Brain microvascular endothelial cell (primary cell): ENCODE results near the gene PAMR1.

ENCODE experiments used
- DNase-seq: peaks from one replicate; pipeline ENCODE4 v3.0.0-alpha.2; 2020
- H3K27ac ChIP-seq: fragments of 250-450 bp; sonication (Bioruptor Pico); 2 replicates; pipeline ENCODE4 v1.5.1; 2020; ENCODE audit warnings: mild to moderate bottlenecking, moderate library complexity
- H3K27me3 ChIP-seq: fragments of 250-450 bp; sonication (Bioruptor Pico); replicated peaks from 2 replicates; pipeline ENCODE4 v1.5.1; 2020; ENCODE audit warnings: mild to moderate bottlenecking
- H3K36me3 ChIP-seq: fragments of 250-450 bp; sonication (Bioruptor Pico); replicated peaks from 2 replicates; pipeline ENCODE4 v1.5.1; 2020; ENCODE audit warnings: mild to moderate bottlenecking
- H3K4me3 ChIP-seq: 2 replicates; pipeline ENCODE4 v1.5.1; 2011; ENCODE audit warnings: low read depth, mild to moderate bottlenecking, control low read depth, low read length, moderate library complexity
- CTCF ChIP-seq: IDR thresholded peaks from 2 replicates; pipeline ENCODE4 v1.5.1; 2011; ENCODE audit warnings: low read depth, mild to moderate bottlenecking, moderate library complexity, low read length, control low read depth, inconsistent platforms; ENCODE audit errors: missing control alignments
- in situ Hi-C: cut with HindIII; loops from 2 replicates; pipeline ENCODE4 v1.10.0; 2017; ENCODE audit warnings: low sequenced_read_pairs, low pct_ligation_motif_present

The PAMR1 gene

GRCh38 chr11:35491231-35491871, 34.1 kb downstream of the PAMR1 start:
- peak; percentile 85 for DNase-seq
- H3K36me3 ChIP-seq, result peaks cover 16% of the 10 kb centered on the region
- no peak for TF ChIP-seq CTCF
- peak overlapping the region; percentile 51 for H3K27ac ChIP-seq
- in situ Hi-C loops, result no loop called here
- H3K4me3 ChIP-seq, result no peak overlapping the region
- H3K27me3 ChIP-seq, result no peaks in the 10 kb centered on the region

GRCh38 chr11:35488117-35488516, 37.3 kb downstream of the PAMR1 start:
- peaks cover 16% of the 10 kb centered on the region for H3K36me3 ChIP-seq
- no peaks in the 10 kb centered on the region for H3K27me3 ChIP-seq
- in situ Hi-C loops, result no loop called here
- DNase-seq, result no peak
- TF ChIP-seq CTCF, result no peak
- H3K4me3 ChIP-seq, result no peak overlapping the region
- no peak overlapping the region for H3K27ac ChIP-seq

GRCh38 chr11:35487532-35488078, 37.8 kb downstream of the PAMR1 start:
- Histone ChIP-seq H3K27ac (no peak overlapping the region), H3K27me3 (no peaks in the 10 kb centered on the region), H3K36me3 (peaks cover 12% of the 10 kb centered on the region), H3K4me3 (no peak overlapping the region)
- peak; percentile 60 for DNase-seq
- TF ChIP-seq CTCF, result peak; percentile 82
- in situ Hi-C loops, result no loop called here

- Histone ChIP-seq H3K36me3 (peaks cover 9% of the 10 kb centered on the region), H3K4me3 (no peak overlapping the region), H3K27ac (no peak overlapping the region), H3K27me3 (no peaks in the 10 kb centered on the region)
- DNase-seq, result no peak
- in situ Hi-C loops, result no loop called here
- no peak for TF ChIP-seq CTCF
These were observed 38.5 kb downstream of the PAMR1 start for GRCh38 chr11:35486934-35487333.

- H3K36me3 ChIP-seq, result peaks cover 7% of the 10 kb centered on the region
- TF ChIP-seq CTCF, result peak; percentile 43
- no peaks in the 10 kb centered on the region for H3K27me3 ChIP-seq
- DNase-seq, result no peak
- H3K27ac ChIP-seq, result no peak overlapping the region
- in situ Hi-C loops, result no loop called here
- H3K4me3 ChIP-seq, result no peak overlapping the region
These were observed 39.0 kb downstream of the PAMR1 start for GRCh38 chr11:35486446-35486845.
